ENCODE data around the gene SAA1.

SAA1 gene

GRCh38 chr11:18236664-18237356 lies 29.3 kb upstream of the SAA1 start, which contains the start of gene SAA4:
SAA4 (minus strand) TSS chr11:18236802; CDS start chr11:18235926, 876 bp downstream.
- Histone ChIP-seq H3K27ac (ENCODE audit: low read depth, low read length, poor library complexity, severe bottlenecking) (no peak within 1 kb of the TSS), H3K4me2 (ENCODE audit: low read length) (no peak within 1 kb of the TSS), H3K9me3 (ENCODE audit: low read length) (no peaks in the 10 kb centered on the region), H2AFZ (ENCODE audit: low read length) (no peak within 1 kb of the TSS), H3F3A (ENCODE audit: insufficient read depth, low read length) (no peaks in the 10 kb centered on the region), H3K79me2 (ENCODE audit: insufficient read depth, low read length) (no peaks in the 10 kb centered on the region), H3K27me3 (ENCODE audit: insufficient read depth, low read length) (no peaks in the 10 kb centered on the region), H3K9ac (ENCODE audit: low read length) (no peak within 1 kb of the TSS), H3K4me3 (ENCODE audit: low read depth, low read length, poor library complexity, severe bottlenecking) (no peak within 1 kb of the TSS), H3K9me2 (ENCODE audit: low read depth, low read length) (no peaks in the 10 kb centered on the region), H3K36me3 (ENCODE audit: insufficient read depth, low read length) (no peaks in the 10 kb centered on the region), H3K4me1 (ENCODE audit: insufficient read depth, low read length, severe bottlenecking) (no peaks in the 10 kb centered on the region), H4K20me1 (ENCODE audit: insufficient read depth, low read length) (no peaks in the 10 kb centered on the region)
- no peak for TF ChIP-seq CTCF (IDR thresholded peaks at IDR 0.05; ENCODE audit: low read length)
- no peak for TF ChIP-seq EZH2 (IDR thresholded peaks at IDR 0.05; ENCODE audit: borderline replicate concordance, low read length)

DNA sequence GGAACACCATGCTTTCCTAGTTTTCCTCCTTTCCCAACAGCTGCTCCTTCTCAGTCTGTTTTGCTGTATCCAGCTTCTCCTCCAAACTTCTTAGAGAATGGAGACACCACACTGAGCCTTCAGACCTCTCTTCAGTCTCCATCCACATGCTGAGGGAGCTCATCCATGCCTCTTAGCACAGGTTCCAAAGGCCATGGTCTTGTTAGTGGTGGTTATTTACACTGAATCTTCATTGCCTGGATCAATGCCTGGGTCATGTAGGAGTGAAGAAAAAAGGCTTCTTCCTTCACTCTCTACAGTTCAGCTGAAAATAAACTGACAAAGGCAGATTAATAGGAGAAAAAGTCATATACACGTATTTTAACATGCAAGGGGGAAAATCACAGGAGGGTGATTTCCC lies 26.4 kb upstream of the SAA1 start:
- TF ChIP-seq EZH2 (IDR thresholded peaks at IDR 0.05; ENCODE audit: borderline replicate concordance, low read length) (no peak), CTCF (IDR thresholded peaks at IDR 0.05; ENCODE audit: low read length) (no peak)
- Histone ChIP-seq H2AFZ (ENCODE audit: low read length) (no peak overlapping the region), H3K9me3 (ENCODE audit: low read length) (no peaks in the 10 kb centered on the region)

DNA sequence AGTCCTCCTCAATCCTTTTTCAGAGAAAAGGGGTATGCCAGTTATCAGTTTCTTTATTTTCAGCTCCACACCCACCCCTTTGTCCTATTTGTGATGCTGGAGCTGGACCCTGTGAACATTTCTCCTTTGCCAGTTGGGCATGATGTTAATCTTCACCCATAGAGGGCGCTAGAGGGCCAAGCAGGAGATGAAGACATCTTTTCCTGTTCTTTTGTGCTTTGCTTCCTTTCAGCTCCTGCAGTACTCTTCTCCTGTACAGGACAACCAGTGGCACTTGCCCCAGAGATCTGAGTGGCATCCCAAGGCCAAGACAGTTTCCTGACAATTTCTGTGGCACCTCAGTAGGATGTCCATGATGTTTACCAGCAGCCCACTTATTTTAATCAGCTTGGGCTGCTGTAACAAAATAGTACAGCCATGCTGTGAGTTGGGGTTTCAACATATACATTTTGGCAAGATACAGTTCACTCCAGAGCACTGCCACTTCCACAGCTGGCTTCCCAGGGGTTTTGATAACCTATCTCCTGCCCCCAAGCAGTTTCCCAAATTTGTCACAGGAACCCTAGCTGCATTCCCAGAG lies 22.2 kb upstream of the SAA1 start:
- Histone ChIP-seq H4K20me1 (ENCODE audit: insufficient read depth, low read length) (no peaks in the 10 kb centered on the region), H3K27ac (ENCODE audit: low read depth, low read length, poor library complexity, severe bottlenecking) (no peak overlapping the region), H2AFZ (ENCODE audit: low read length) (peak overlapping the region; percentile 62; the same call in 1 of the 2 replicates), H3K9me2 (ENCODE audit: low read depth, low read length) (no peaks in the 10 kb centered on the region), H3K27me3 (ENCODE audit: insufficient read depth, low read length) (no peaks in the 10 kb centered on the region), H3K4me1 (ENCODE audit: insufficient read depth, low read length, severe bottlenecking) (peaks cover 10% of the 10 kb centered on the region), H3K4me3 (ENCODE audit: low read depth, low read length, poor library complexity, severe bottlenecking) (no peak overlapping the region), H3K9ac (ENCODE audit: low read length) (no peak overlapping the region), H3F3A (ENCODE audit: insufficient read depth, low read length) (no peaks in the 10 kb centered on the region), H3K9me3 (ENCODE audit: low read length) (no peaks in the 10 kb centered on the region), H3K36me3 (ENCODE audit: insufficient read depth, low read length) (no peaks in the 10 kb centered on the region), H3K79me2 (ENCODE audit: insufficient read depth, low read length) (no peaks in the 10 kb centered on the region), H3K4me2 (ENCODE audit: low read length) (no peak overlapping the region)
- TF ChIP-seq CTCF (IDR thresholded peaks at IDR 0.05; ENCODE audit: low read length) (peak; percentile 84), EZH2 (IDR thresholded peaks at IDR 0.05; ENCODE audit: borderline replicate concordance, low read length) (no peak)

More for the DNA sequence above, 26.4 kb upstream of the SAA1 start:
- Histone ChIP-seq H3K9me2 (ENCODE audit: low read depth, low read length) (no peaks in the 10 kb centered on the region), H3K79me2 (ENCODE audit: insufficient read depth, low read length) (no peaks in the 10 kb centered on the region), H3K27me3 (ENCODE audit: insufficient read depth, low read length) (no peaks in the 10 kb centered on the region), H3K4me2 (ENCODE audit: low read length) (no peak overlapping the region), H3F3A (ENCODE audit: insufficient read depth, low read length) (no peaks in the 10 kb centered on the region), H3K36me3 (ENCODE audit: insufficient read depth, low read length) (no peaks in the 10 kb centered on the region), H3K4me1 (ENCODE audit: insufficient read depth, low read length, severe bottlenecking) (no peaks in the 10 kb centered on the region), H4K20me1 (ENCODE audit: insufficient read depth, low read length) (no peaks in the 10 kb centered on the region), H3K9ac (ENCODE audit: low read length) (no peak overlapping the region), H3K27ac (ENCODE audit: low read depth, low read length, poor library complexity, severe bottlenecking) (no peak overlapping the region), H3K4me3 (ENCODE audit: low read depth, low read length, poor library complexity, severe bottlenecking) (no peak overlapping the region)

Data from OCI-LY1 (cell line).